SJCRH30 (cell line): ENCODE results near the gene PRM3. TPM values are rescaled to one million over a fixed set of nuclear protein-coding genes. Genes with fewer than 3 reads are reported as not detected.
A peak's percentile ranks its signal among the peaks of the same experiment; 100 is the strongest.
"Not testable (repeated sequence)": the region's sequence is repeated elsewhere in the genome, so short reads cannot be mapped to it uniquely, and the experiment has no call there.

Source experiments
- DNase-seq, 2 experiments: peaks; one replicate each; pipeline ENCODE4 v3.0.0-alpha.2; 2015 to 2020
- H3K27ac ChIP-seq: fragments of 250-450 bp; sonication (Bioruptor Pico); 2 replicates; pipeline ENCODE4 v1.5.1; 2020; ENCODE audit warnings: mild to moderate bottlenecking, moderate library complexity
- H3K27me3 ChIP-seq: fragments of 250-450 bp; sonication (Bioruptor Pico); 2 replicates; pipeline ENCODE4 v1.5.1; 2020; ENCODE audit warnings: mild to moderate bottlenecking, moderate library complexity
- H3K36me3 ChIP-seq: fragments of 250-450 bp; sonication (Bioruptor Pico); 2 replicates; pipeline ENCODE4 v1.5.1; 2020; ENCODE audit warnings: mild to moderate bottlenecking, moderate library complexity
- H3K4me1 ChIP-seq: fragments of 250-450 bp; sonication (Bioruptor Pico); 2 replicates; pipeline ENCODE4 v1.5.1; 2020; ENCODE audit warnings: mild to moderate bottlenecking, moderate library complexity
- H3K4me3 ChIP-seq: fragments of 250-450 bp; sonication (Bioruptor Pico); 2 replicates; pipeline ENCODE4 v1.5.1; 2020; ENCODE audit warnings: mild to moderate bottlenecking, moderate library complexity
- H3K9me3 ChIP-seq: fragments of 250-450 bp; sonication (Bioruptor Pico); replicated peaks from 2 replicates; pipeline ENCODE4 v1.5.1; 2020; ENCODE audit warnings: mild to moderate bottlenecking, moderate library complexity
- total RNA-seq: library from RNA; depleted of rRNA; stranded (reverse); fragments of >200 nt; shearing (Covaris generic); gene quantifications from 2 replicates; pipeline ENCODE4 v1.2.3, GENCODE V29; 2014

Gene PRM3
- total RNA-seq, 1 experiment from 2014 or later: not detected

- no peak for DNase-seq
- H3K27ac ChIP-seq: no peak overlapping the region
- H3K4me1 ChIP-seq: peaks cover 10% of the 10 kb centered on the region; the same call in 1 of the 2 replicates
- H3K36me3 ChIP-seq: no peaks in the 10 kb centered on the region
- H3K4me3 ChIP-seq: no peak overlapping the region
- H3K27me3 ChIP-seq: no peaks in the 10 kb centered on the region
- H3K9me3 ChIP-seq: no peaks in the 10 kb centered on the region
Observed at GRCh38 chr16:11298143-11298900, 24.9 kb upstream of the PRM3 start.

- Histone ChIP-seq H3K27ac (no peak overlapping the region), H3K9me3 (no peaks in the 10 kb centered on the region), H3K4me3 (no peak overlapping the region), H3K36me3 (no peaks in the 10 kb centered on the region), H3K4me1 (peaks cover 6% of the 10 kb centered on the region; the same call in 1 of the 2 replicates), H3K27me3 (no peaks in the 10 kb centered on the region)
- DNase-seq: peak; percentile 59 to 62
Observed at GRCh38 chr16:11297492-11298142, 24.2 kb upstream of the PRM3 start.

GRCh38 chr16:11296706-11297491 is 23.5 kb upstream of the PRM3 start:
- H3K27me3 ChIP-seq: no peaks in the 10 kb centered on the region
- no peak for DNase-seq
- no peaks in the 10 kb centered on the region for H3K36me3 ChIP-seq
- peaks cover 6% of the 10 kb centered on the region; the same call in 1 of the 2 replicates for H3K4me1 ChIP-seq
- H3K9me3 ChIP-seq: no peaks in the 10 kb centered on the region
- H3K27ac ChIP-seq: no peak overlapping the region
- H3K4me3 ChIP-seq: no peak overlapping the region

GRCh38 chr16:11296351-11296705 is 22.9 kb upstream of the PRM3 start:
- Histone ChIP-seq H3K27me3 (no peaks in the 10 kb centered on the region), H3K9me3 (no peaks in the 10 kb centered on the region), H3K27ac (no peak overlapping the region), H3K4me3 (no peak overlapping the region), H3K36me3 (no peaks in the 10 kb centered on the region), H3K4me1 (peaks cover 6% of the 10 kb centered on the region; the same call in 1 of the 2 replicates)
- no peak for DNase-seq

GRCh38 chr16:11295672-11296071 is 22.2 kb upstream of the PRM3 start:
- Histone ChIP-seq H3K4me1 (peaks cover 6% of the 10 kb centered on the region; the same call in 1 of the 2 replicates), H3K4me3 (no peak overlapping the region)
- no peak for DNase-seq

GRCh38 chr16:11292076-11292748 is 18.8 kb upstream of the PRM3 start:
- H3K36me3 ChIP-seq: no peaks in the 10 kb centered on the region
- H3K4me3 ChIP-seq: no peak overlapping the region
- H3K4me1 ChIP-seq: no peaks in the 10 kb centered on the region; the same call in 1 of the 2 replicates

More at GRCh38 chr16:11295672-11296071, 22.2 kb upstream of the PRM3 start:
- Histone ChIP-seq H3K27ac (no peak overlapping the region), H3K27me3 (no peaks in the 10 kb centered on the region), H3K36me3 (no peaks in the 10 kb centered on the region), H3K9me3 (no peaks in the 10 kb centered on the region)

GRCh38 chr16:11291091-11291703 is 17.8 kb upstream of the PRM3 start:
- no peaks in the 10 kb centered on the region for H3K36me3 ChIP-seq
- no peaks in the 10 kb centered on the region for H3K9me3 ChIP-seq
- H3K4me1 ChIP-seq: no peaks in the 10 kb centered on the region
- H3K27ac ChIP-seq: no peak overlapping the region
- no peaks in the 10 kb centered on the region for H3K27me3 ChIP-seq
- no peak overlapping the region for H3K4me3 ChIP-seq
- no peak for DNase-seq

More at GRCh38 chr16:11292076-11292748, 18.8 kb upstream of the PRM3 start:
- Histone ChIP-seq H3K27ac (no peak overlapping the region), H3K9me3 (no peaks in the 10 kb centered on the region), H3K27me3 (no peaks in the 10 kb centered on the region)
- DNase-seq: no peak

- no peak overlapping the region for H3K4me3 ChIP-seq
- no peaks in the 10 kb centered on the region for H3K9me3 ChIP-seq
- H3K27me3 ChIP-seq: no peaks in the 10 kb centered on the region
- H3K36me3 ChIP-seq: no peaks in the 10 kb centered on the region
- no peak for DNase-seq
- H3K27ac ChIP-seq: no peak overlapping the region
- H3K4me1 ChIP-seq: no peaks in the 10 kb centered on the region
Observed at GRCh38 chr16:11290102-11290893, 16.9 kb upstream of the PRM3 start.

GRCh38 chr16:11289696-11290095 is 16.3 kb upstream of the PRM3 start:
- H3K4me3 ChIP-seq, H3K9me3 ChIP-seq, H3K36me3 ChIP-seq, DNase-seq, H3K27me3 ChIP-seq, H3K27ac ChIP-seq, H3K4me1 ChIP-seq: not testable (repeated sequence)

- no peak overlapping the region for H3K27ac ChIP-seq
- H3K4me3 ChIP-seq: no peak overlapping the region
- no peaks in the 10 kb centered on the region for H3K9me3 ChIP-seq
- DNase-seq: no peak
- no peaks in the 10 kb centered on the region for H3K36me3 ChIP-seq
- no peaks in the 10 kb centered on the region for H3K4me1 ChIP-seq
- no peaks in the 10 kb centered on the region for H3K27me3 ChIP-seq
Observed at GRCh38 chr16:11289202-11289601, 15.8 kb upstream of the PRM3 start.

- no peak for DNase-seq
- H3K36me3 ChIP-seq: no peaks in the 10 kb centered on the region
- no peak overlapping the region for H3K4me3 ChIP-seq
- H3K9me3 ChIP-seq: no peaks in the 10 kb centered on the region
- H3K27ac ChIP-seq: no peak overlapping the region
- H3K4me1 ChIP-seq: no peaks in the 10 kb centered on the region
- H3K27me3 ChIP-seq: no peaks in the 10 kb centered on the region
Observed at GRCh38 chr16:11285842-11286241, 12.4 kb upstream of the PRM3 start.

- Histone ChIP-seq H3K4me3 (no peak overlapping the region), H3K27ac (no peak overlapping the region), H3K36me3 (no peaks in the 10 kb centered on the region), H3K4me1 (no peaks in the 10 kb centered on the region), H3K27me3 (no peaks in the 10 kb centered on the region), H3K9me3 (no peaks in the 10 kb centered on the region)
- no peak for DNase-seq
Observed at GRCh38 chr16:11283820-11284248, 10.4 kb upstream of the PRM3 start.

GRCh38 chr16:11280616-11281522 is 7.4 kb upstream of the PRM3 start, which contains the start of gene PRM1:
PRM1 (minus strand) TSS chr16:11281330; CDS start chr16:11281238, 92 bp downstream.
- Histone ChIP-seq H3K27ac (no peak within 1 kb of the TSS), H3K4me3 (no peak within 1 kb of the TSS), H3K9me3 (no peaks in the 10 kb centered on the region), H3K27me3 (no peaks in the 10 kb centered on the region), H3K4me1 (no peaks in the 10 kb centered on the region), H3K36me3 (no peaks in the 10 kb centered on the region)
- no peak for DNase-seq
